ENCODE results near the gene CALML4.

DNA sequence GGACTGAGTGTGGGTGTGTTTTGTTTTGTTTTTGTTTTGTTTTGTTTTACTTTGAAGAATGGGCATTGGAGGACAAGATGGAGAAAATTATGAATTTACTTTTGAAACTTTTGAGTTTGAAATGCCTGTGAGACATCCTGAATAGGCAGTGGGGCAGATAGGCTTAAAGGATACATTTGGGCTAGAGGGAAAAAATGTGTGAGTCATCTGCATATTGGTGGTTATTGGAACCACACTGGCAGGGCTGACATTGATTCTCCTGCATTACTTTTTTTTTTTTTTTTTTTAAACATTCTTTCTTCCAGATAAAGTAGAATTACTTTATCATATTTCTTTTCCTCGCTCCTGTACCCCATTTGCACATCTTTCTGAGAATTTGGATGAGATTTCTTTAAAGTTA, 56.1 kb downstream of the CALML4 start:
- TF ChIP-seq ZNF274 (IDR thresholded peaks at IDR 0.05; ENCODE audit: low read depth, low read length) (no peak), YY1 (IDR thresholded peaks at IDR 0.05; ENCODE audit: insufficient read depth, insufficient read length) (no peak), SUZ12 (IDR thresholded peaks at IDR 0.05; ENCODE audit: extremely low read depth, insufficient read depth, insufficient read length) (no peak)
